Spleen (tissue), 11 donors: Measurements from ENCODE around the gene YPEL4. TPM values are rescaled to one million over a fixed set of nuclear protein-coding genes. Genes with fewer than 3 reads are reported as not detected.

Experiments
- DNase-seq: peaks from one replicate; pipeline ENCODE4 v3.0.0-alpha.2; 2020
- H3K27ac ChIP-seq, 8 donors: fragments of 200-600 bp; sonication (generic) in 7 of 8; 1 replicate in 4 of 8; 2 replicates in 4 of 8; pipeline versions ENCODE4 v1.5.0 to v1.8.0; 2016 to 2021; ENCODE audit warnings: inconsistent platforms in 4 of 8, mild to moderate bottlenecking in 4 of 8, moderate library complexity in 1 of 8
- H3K27me3 ChIP-seq, 7 donors: fragments of 200-600 bp; sonication (generic) in 6 of 7; replicated peaks in 1 of 7; 1 replicate in 4 of 7; 2 replicates in 3 of 7; pipeline versions ENCODE4 v1.5.0 to v1.8.0; 2016 to 2021; ENCODE audit warnings: inconsistent platforms in 3 of 7, mild to moderate bottlenecking in 1 of 7
- H3K36me3 ChIP-seq, 6 donors: fragments of 200-600 bp; sonication (generic) in 5 of 6; 1 replicate in 4 of 6; 2 replicates in 2 of 6; pipeline versions ENCODE4 v1.5.0 to v1.8.0; 2016 to 2021; ENCODE audit warnings: inconsistent platforms in 2 of 6
- H3K4me1 ChIP-seq, 6 donors: fragments of 200-600 bp; sonication (generic) in 5 of 6; 1 replicate in 3 of 6; 2 replicates in 3 of 6; pipeline versions ENCODE4 v1.5.0 to v1.8.0; 2016 to 2021; ENCODE audit warnings: inconsistent platforms in 3 of 6
- H3K4me3 ChIP-seq, 8 donors: fragments of 200-600 bp; sonication (generic) in 7 of 8; 1 replicate in 4 of 8; 2 replicates in 4 of 8; pipeline versions ENCODE4 v1.5.0 to v1.8.0; 2016 to 2021; ENCODE audit warnings: inconsistent platforms in 4 of 8, mild to moderate bottlenecking in 4 of 8, moderate library complexity in 2 of 8
- H3K9me3 ChIP-seq, 8 donors: fragments of 200-600 bp; sonication (generic) in 7 of 8; 1 replicate in 4 of 8; 2 replicates in 4 of 8; pipeline versions ENCODE4 v1.5.0 to v1.8.0; 2016 to 2021; ENCODE audit warnings: inconsistent platforms in 4 of 8
- CTCF ChIP-seq, 11 experiments: fragments of 200-600 bp in 7 of 11; fragments of 450-650 bp in 4 of 11; sonication (generic) in 4 of 11; IDR thresholded peaks in 8 of 11; conservative IDR thresholded peaks in 3 of 11; 1 replicate in 7 of 11; 2 replicates in 4 of 11; pipeline versions ENCODE4 v1.4.0 to v1.8.0; 2016 to 2021; ENCODE audit warnings: antibody characterized with exemption in 11 of 11, inconsistent platforms in 4 of 11, mild to moderate bottlenecking in 1 of 11
- POLR2A ChIP-seq, 3 donors: fragments of 450-650 bp; IDR thresholded peaks; one replicate each; pipeline ENCODE4 v1.5.1; 2017; ENCODE audit warnings: antibody characterized with exemption in 3 of 3, mild to moderate bottlenecking in 1 of 3
- POLR2AphosphoS5 ChIP-seq, 3 donors: sonication (generic); formaldehyde crosslinking; IDR thresholded peaks; one replicate each; pipeline ENCODE4 v1.5.1; 2017; ENCODE audit warnings: antibody characterized with exemption in 3 of 3
- WGBS, 5 donors: extraction: QIAGEN DNeasy Blood & Tissue Kit in 3 of 5; methylation state at CpG; one replicate each; pipeline versions ENCODE4 v1.1.5 to v1.1.7; 2013 to 2018; 5-methylcytosine and 5-hydroxymethylcytosine counted together
- intact Hi-C: fragments of 100-400 bp; cut with DNase I; formaldehyde crosslinking; loops from one replicate; pipeline ENCODE4 v1.15.0; 2023; ENCODE audit warnings: low total_unique reads
- polyA plus RNA-seq, 3 donors: library from polyadenylated mRNA; stranded (reverse); fragments of 200-250 nt; gene quantifications; one replicate each; pipeline ENCODE4 v1.2.1, GENCODE V29; 2013
- total RNA-seq, 7 donors: library from RNA; depleted of rRNA in 3 of 7; stranded (reverse); fragments of >200 nt in 3 of 7; fragmentation: NEBNext Ultra II Directional in 4 of 7; extraction: Animal tissue kit (Norgen Biotek cat#: 25700) in 4 of 7; gene quantifications; one replicate each; pipeline versions ENCODE4 v1.1.0 to v1.2.1, GENCODE V29; 2016 to 2021
- donor health status: healthy with polysubstance abuse.
- donor health status: DM: no; HTN: no; CAD: no; lungs with moderate emphysema.
- donor health status: DM: no; HTN: no; CAD: no.
- donor health status: Bipolar disorder and iron deficiency.
- donor health status: healthy.
- donor health status: DM: no; HTN: no; CAD: no.
- donor health status: DM: yes; HTN: yes; CAD: no.

Gene YPEL4
- total and polyA plus RNA-seq, 10 donors: 0.63 to 8.3 (median 1.9) TPM

GRCh38 chr11:57663975-57664374 is 14.3 kb upstream of the YPEL4 start:
- no peaks in the 10 kb centered on the region for H3K27me3 ChIP-seq
- 80 to 93% (median 84%) methylated on average over 9 of the region's 9 CpGs for WGBS, 5 donors
- H3K27ac ChIP-seq: no peak overlapping the region
- intact Hi-C loops: loop anchor here (10.0 kb wide), 1 partner anchor 131 kb away; no protein-coding TSS in a partner anchor
- no peak for DNase-seq
- no peaks in the 10 kb centered on the region for H3K9me3 ChIP-seq
- H3K4me1 ChIP-seq: peaks cover 6 to 59% (median 22%) of the 10 kb centered on the region in 6 donors
- H3K4me3 ChIP-seq: no peak overlapping the region
- no peak for TF ChIP-seq CTCF (IDR thresholded peaks at IDR 0.05 in 8 of 11, conservative IDR thresholded peaks at IDR 0.05 in 3 of 11)
- no peak for TF ChIP-seq POLR2A (IDR thresholded peaks at IDR 0.05)
- no peak for TF ChIP-seq POLR2AphosphoS5 (IDR thresholded peaks at IDR 0.05)
- peaks cover 11 to 45% (median 37%) of the 10 kb centered on the region in 6 donors for H3K36me3 ChIP-seq

GRCh38 chr11:57662893-57663292 is 13.2 kb upstream of the YPEL4 start:
- no peak for TF ChIP-seq CTCF (IDR thresholded peaks at IDR 0.05 in 8 of 11, conservative IDR thresholded peaks at IDR 0.05 in 3 of 11)
- TF ChIP-seq POLR2A (IDR thresholded peaks at IDR 0.05): no peak
- no peak for TF ChIP-seq POLR2AphosphoS5 (IDR thresholded peaks at IDR 0.05)
- H3K27ac ChIP-seq: no peak overlapping the region
- H3K36me3 ChIP-seq: peaks cover 11 to 46% (median 37%) of the 10 kb centered on the region in 6 donors
- no peak overlapping the region for H3K4me3 ChIP-seq
- 71 to 77% (median 74%) methylated on average over 4 of the region's 4 CpGs for WGBS, 5 donors
- H3K4me1 ChIP-seq: peaks cover 10 to 65% (median 29%) of the 10 kb centered on the region in 6 donors
- H3K9me3 ChIP-seq: no peaks in the 10 kb centered on the region
- DNase-seq: no peak
- no peaks in the 10 kb centered on the region for H3K27me3 ChIP-seq
- intact Hi-C loops: loop anchor here (10.0 kb wide), 1 partner anchor 132 kb away; no protein-coding TSS in a partner anchor

GRCh38 chr11:57659669-57660068 is 10.0 kb upstream of the YPEL4 start:
- intact Hi-C loops: loop anchor here (5.0 to 10.0 kb wide), 2 partner anchors 97 to 135 kb away; no protein-coding TSS in a partner anchor
- 96 to 97% (median 96%) methylated on average over 14 of the region's 14 CpGs for WGBS, 5 donors

More at GRCh38 chr11:57659669-57660068, 10.0 kb upstream of the YPEL4 start:
- H3K4me3 ChIP-seq: no peak overlapping the region
- TF ChIP-seq POLR2A (IDR thresholded peaks at IDR 0.05) (no peak), CTCF (IDR thresholded peaks at IDR 0.05 in 8 of 11, conservative IDR thresholded peaks at IDR 0.05 in 3 of 11) (no peak), POLR2AphosphoS5 (IDR thresholded peaks at IDR 0.05) (no peak)
- no peaks in the 10 kb centered on the region for H3K27me3 ChIP-seq
- H3K27ac ChIP-seq: no peak overlapping the region
- peaks cover 11 to 46% (median 37%) of the 10 kb centered on the region in 6 donors for H3K36me3 ChIP-seq
- peak; percentile 82 for DNase-seq
- no peaks in the 10 kb centered on the region for H3K9me3 ChIP-seq
- peaks cover 11 to 63% (median 26%) of the 10 kb centered on the region in 6 donors for H3K4me1 ChIP-seq
